Right atrium auricular region (tissue), 2 donors: ENCODE data around the gene MRPS18A. TPM values are rescaled to one million over a fixed set of nuclear protein-coding genes. Genes with fewer than 3 reads are reported as not detected.
A peak's percentile ranks its signal among the peaks of the same experiment; 100 is the strongest.

Experiments used
- DNase-seq: peaks from one replicate; pipeline ENCODE4 v3.0.0-alpha.2; 2019; ENCODE audit warnings: low spot score
- H3K27ac ChIP-seq, 2 donors: fragments of 200-600 bp; sonication (generic); 1 replicate in 1 of 2; 2 replicates in 1 of 2; pipeline ENCODE4 v1.5.1; 2016 to 2019
- H3K27me3 ChIP-seq, 2 donors: fragments of 200-600 bp; sonication (generic); one replicate each; pipeline versions ENCODE4 v1.5.1 to v1.6.0; 2017 to 2019
- H3K36me3 ChIP-seq: fragments of 200-600 bp; sonication (generic); one replicate; pipeline ENCODE4 v1.5.1; 2016
- H3K4me1 ChIP-seq, 2 donors: fragments of 200-600 bp; sonication (generic); one replicate each; pipeline versions ENCODE4 v1.5.1 to v1.6.0; 2017 to 2019
- H3K4me3 ChIP-seq, 2 donors: fragments of 200-600 bp; sonication (generic); 1 replicate in 1 of 2; 2 replicates in 1 of 2; pipeline ENCODE4 v1.5.1; 2017 to 2019; ENCODE audit warnings: mild to moderate bottlenecking in 1 of 2, moderate library complexity in 1 of 2
- H3K9me3 ChIP-seq, 2 donors: fragments of 200-600 bp; sonication (generic); one replicate each; pipeline ENCODE4 v1.5.1; 2019
- CTCF ChIP-seq, 2 donors: fragments of 200-600 bp; sonication (generic); IDR thresholded peaks; one replicate each; pipeline ENCODE4 v1.5.1; 2019; ENCODE audit warnings: antibody characterized with exemption in 2 of 2
- total RNA-seq, 2 donors: library from RNA; depleted of rRNA; stranded (reverse); fragments of >200 nt; gene quantifications; one replicate each; pipeline ENCODE4 v1.1.0, GENCODE V29; 2016

The MRPS18A gene
- total RNA-seq, 2 donors from 2014 or later = 40.4 to 42.7 TPM

GRCh38 chr6:43629505-43630300 is 57.9 kb downstream of the MRPS18A start:
- Histone ChIP-seq H3K9me3 (no peaks in the 10 kb centered on the region), H3K36me3 (peaks cover 13% of the 10 kb centered on the region), H3K27me3 (no peaks in the 10 kb centered on the region), H3K27ac (peak overlapping the region; percentile 98), H3K4me1 (peaks cover 0 to 30% of the 10 kb centered on the region in 2 donors), H3K4me3 (peak overlapping the region; percentile 91 to 99)
- TF ChIP-seq CTCF (IDR thresholded peaks at IDR 0.05) = no peak
- peak; percentile 98 for DNase-seq

GRCh38 chr6:43629104-43629504 is 58.5 kb downstream of the MRPS18A start, which contains the start of gene GTPBP2:
Gene GTPBP2 (minus strand): TSS chr6:43629264. CDS start chr6:43629162, 102 bp downstream.
- Histone ChIP-seq H3K36me3 (peaks cover 19% of the 10 kb centered on the region), H3K27me3 (no peaks in the 10 kb centered on the region), H3K27ac (peak within 1 kb of the TSS; percentile 98), H3K4me3 (peak within 1 kb of the TSS; percentile 91 to 99), H3K9me3 (no peaks in the 10 kb centered on the region), H3K4me1 (peaks cover 0 to 30% of the 10 kb centered on the region in 2 donors)
- peak; percentile 99 for DNase-seq
- no peak for TF ChIP-seq CTCF (IDR thresholded peaks at IDR 0.05)

GRCh38 chr6:43628393-43629103 is 59.0 kb downstream of the MRPS18A start:
- peak overlapping the region; percentile 91 to 99 for H3K4me3 ChIP-seq
- no peak for DNase-seq
- H3K4me1 ChIP-seq = peaks cover 0 to 30% of the 10 kb centered on the region in 2 donors
- TF ChIP-seq CTCF (IDR thresholded peaks at IDR 0.05) = no peak
- no peaks in the 10 kb centered on the region for H3K27me3 ChIP-seq
- peaks cover 25% of the 10 kb centered on the region for H3K36me3 ChIP-seq
- no peaks in the 10 kb centered on the region for H3K9me3 ChIP-seq
- H3K27ac ChIP-seq = peak overlapping the region; percentile 98

- peak; percentile 94 for DNase-seq
- Histone ChIP-seq H3K9me3 (no peaks in the 10 kb centered on the region), H3K27ac (peak overlapping the region; percentile 98), H3K4me1 (peaks cover 0 to 30% of the 10 kb centered on the region in 2 donors), H3K36me3 (peaks cover 38% of the 10 kb centered on the region), H3K4me3 (no peak overlapping the region), H3K27me3 (no peaks in the 10 kb centered on the region)
- no peak for TF ChIP-seq CTCF (IDR thresholded peaks at IDR 0.05)
Observed at GRCh38 chr6:43627008-43627825, 60.4 kb downstream of the MRPS18A start.

- no peak overlapping the region for H3K27ac ChIP-seq
- H3K4me1 ChIP-seq = peaks cover 0 to 29% of the 10 kb centered on the region in 2 donors
- peaks cover 56% of the 10 kb centered on the region for H3K36me3 ChIP-seq
- no peaks in the 10 kb centered on the region for H3K9me3 ChIP-seq
- TF ChIP-seq CTCF (IDR thresholded peaks at IDR 0.05) = no peak
- no peak overlapping the region for H3K4me3 ChIP-seq
- no peaks in the 10 kb centered on the region for H3K27me3 ChIP-seq
- DNase-seq = no peak
Observed at GRCh38 chr6:43625393-43625992, 62.1 kb downstream of the MRPS18A start.
